ENCODE results near the gene TIE1. TPM values are rescaled to one million over a fixed set of nuclear protein-coding genes. Genes with fewer than 3 reads are reported as not detected.
A peak's percentile ranks its signal among the peaks of the same experiment; 100 is the strongest.

Gene TIE1
- total and polyA plus RNA-seq, 2 of the 13 experiments (the other 11 are each of a cell fraction or from before 2014, with no cell fraction given), result 0.58 to 0.84 TPM

DNA sequence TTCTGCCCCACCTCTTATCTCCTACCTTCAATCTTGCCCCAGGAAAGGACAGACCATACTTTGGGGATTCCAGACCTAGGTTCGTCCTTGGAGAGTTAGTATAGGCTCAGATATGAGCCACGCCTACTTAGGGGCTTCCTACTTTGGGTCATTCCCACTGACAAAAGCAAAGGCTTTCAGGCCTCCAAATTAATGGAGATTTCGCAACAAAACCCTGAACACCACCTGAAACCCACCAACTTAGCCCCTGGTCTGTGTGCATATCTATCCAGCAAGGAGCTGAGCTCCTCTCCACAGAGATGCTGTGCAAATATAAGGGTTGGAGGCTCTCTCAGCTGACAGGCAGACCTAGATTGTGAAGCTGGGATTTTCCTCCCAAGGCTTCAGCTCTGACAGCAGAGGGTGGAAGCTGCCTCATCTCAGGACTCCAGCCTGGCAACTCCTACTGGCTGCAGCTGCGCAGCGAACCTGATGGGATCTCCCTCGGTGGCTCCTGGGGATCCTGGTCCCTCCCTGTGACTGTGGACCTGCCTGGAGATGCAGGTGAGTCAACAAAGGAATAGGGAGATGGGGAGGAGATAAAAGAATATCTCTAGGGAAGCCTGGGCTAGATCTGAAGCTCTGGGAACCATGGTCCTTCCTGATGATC lies 38.9 kb downstream of the TIE1 start:
- Histone ChIP-seq H3K79me2 (ENCODE audit: insufficient read depth, low read length) (no peaks in the 10 kb centered on the region), H3K4me2 (ENCODE audit: low read depth, low read length) (peak overlapping the region; percentile 46), H3K36me3 (replicated peaks in 1 of 2; ENCODE audit: control insufficient read depth in 1 of 2, insufficient read depth in 2 of 2, low read length in 2 of 2) (no peaks in the 10 kb centered on the region), H3K27me3 (ENCODE audit: control insufficient read depth in 1 of 2, insufficient read depth in 2 of 2, low read length in 2 of 2) (no peaks in the 10 kb centered on the region), H2AFZ (ENCODE audit: low read length) (no peak overlapping the region), H3K27ac (ENCODE audit: extremely low read length, insufficient read depth, low read length) (no peak overlapping the region), H4K20me1 (ENCODE audit: insufficient read depth, low read length) (no peaks in the 10 kb centered on the region), H3K9ac (ENCODE audit: insufficient read depth, low read depth, low read length) (no peak overlapping the region), H3K4me3 (replicated peaks in 1 of 3; ENCODE audit: insufficient read depth in 1 of 3, low read depth in 2 of 3, low read length in 3 of 3) (no peak overlapping the region), H3K4me1 (ENCODE audit: insufficient read depth, low read length) (peaks cover 43% of the 10 kb centered on the region), H3K9me3 (ENCODE audit: low read length) (no peaks in the 10 kb centered on the region)
- FAIRE-seq, result no peak
- no peak for ATAC-seq
- TF ChIP-seq ZNF652 (CRISPR knock-in tag; IDR thresholded peaks at IDR 0.05; ENCODE audit: borderline replicate concordance, low read depth) (no peak), ZSCAN21 (CRISPR knock-in tag; IDR thresholded peaks at IDR 0.05; ENCODE audit: borderline replicate concordance) (no peak), KLF6 (CRISPR knock-in tag; IDR thresholded peaks at IDR 0.05) (no peak), CEBPB (IDR thresholded peaks at IDR 0.05; ENCODE audit: borderline replicate concordance, low read depth, low read length) (peak; percentile 60)
- TF ChIP-seq, protein P1, sequence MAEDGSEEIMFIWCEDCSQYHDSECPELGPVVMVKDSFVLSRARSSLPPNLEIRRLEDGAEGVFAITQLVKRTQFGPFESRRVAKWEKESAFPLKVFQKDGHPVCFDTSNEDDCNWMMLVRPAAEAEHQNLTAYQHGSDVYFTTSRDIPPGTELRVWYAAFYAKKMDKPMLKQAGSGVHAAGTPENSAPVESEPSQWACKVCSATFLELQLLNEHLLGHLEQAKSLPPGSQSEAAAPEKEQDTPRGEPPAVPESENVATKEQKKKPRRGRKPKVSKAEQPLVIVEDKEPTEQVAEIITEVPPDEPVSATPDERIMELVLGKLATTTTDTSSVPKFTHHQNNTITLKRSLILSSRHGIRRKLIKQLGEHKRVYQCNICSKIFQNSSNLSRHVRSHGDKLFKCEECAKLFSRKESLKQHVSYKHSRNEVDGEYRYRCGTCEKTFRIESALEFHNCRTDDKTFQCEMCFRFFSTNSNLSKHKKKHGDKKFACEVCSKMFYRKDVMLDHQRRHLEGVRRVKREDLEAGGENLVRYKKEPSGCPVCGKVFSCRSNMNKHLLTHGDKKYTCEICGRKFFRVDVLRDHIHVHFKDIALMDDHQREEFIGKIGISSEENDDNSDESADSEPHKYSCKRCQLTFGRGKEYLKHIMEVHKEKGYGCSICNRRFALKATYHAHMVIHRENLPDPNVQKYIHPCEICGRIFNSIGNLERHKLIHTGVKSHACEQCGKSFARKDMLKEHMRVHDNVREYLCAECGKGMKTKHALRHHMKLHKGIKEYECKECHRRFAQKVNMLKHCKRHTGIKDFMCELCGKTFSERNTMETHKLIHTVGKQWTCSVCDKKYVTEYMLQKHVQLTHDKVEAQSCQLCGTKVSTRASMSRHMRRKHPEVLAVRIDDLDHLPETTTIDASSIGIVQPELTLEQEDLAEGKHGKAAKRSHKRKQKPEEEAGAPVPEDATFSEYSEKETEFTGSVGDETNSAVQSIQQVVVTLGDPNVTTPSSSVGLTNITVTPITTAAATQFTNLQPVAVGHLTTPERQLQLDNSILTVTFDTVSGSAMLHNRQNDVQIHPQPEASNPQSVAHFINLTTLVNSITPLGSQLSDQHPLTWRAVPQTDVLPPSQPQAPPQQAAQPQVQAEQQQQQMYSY (CRISPR knock-in tag; IDR thresholded peaks at IDR 0.05), result no peak
- WGBS (ENCODE audit: low lambda C conversion rate), result 60% methylated on average over 6 of the region's 6 CpGs
- POLR2A ChIA-PET, result interaction anchor here (1.4 kb wide), 1 partner anchor 9 kb away, joined by 4 read pairs; no protein-coding TSS in a partner anchor
- in situ Hi-C loops (cut with HindIII; ENCODE audit: extremely low pct_ligation_motif_present, low pct_unique_long_range_greater_than_20kb) (no loop called here), intact Hi-C loops (cut with micrococcal nuclease; ENCODE audit: unreplicated experiment) (loop anchor here (2.0 kb wide), 1 partner anchor 63 kb away; no protein-coding TSS in a partner anchor)
- CTCF ChIA-PET (ENCODE audit: low intra/inter-chr PET ratio, low total read pairs), result no interaction called here
- DNase-seq (ENCODE audit: low spot score), result no peak
- BruUV-seq (replicated peaks), result no TSS peak

Data from HepG2 (cell line).